ENCODE measurements around the gene SERPINI1. TPM values are rescaled to one million over a fixed set of nuclear protein-coding genes. Genes with fewer than 3 reads are reported as not detected.

SERPINI1 gene
- total and polyA plus RNA-seq, 2 of the 8 experiments (the other 6 are each of a cell fraction or from before 2014, with no cell fraction given) = 5.3 to 9.9 TPM

DNA sequence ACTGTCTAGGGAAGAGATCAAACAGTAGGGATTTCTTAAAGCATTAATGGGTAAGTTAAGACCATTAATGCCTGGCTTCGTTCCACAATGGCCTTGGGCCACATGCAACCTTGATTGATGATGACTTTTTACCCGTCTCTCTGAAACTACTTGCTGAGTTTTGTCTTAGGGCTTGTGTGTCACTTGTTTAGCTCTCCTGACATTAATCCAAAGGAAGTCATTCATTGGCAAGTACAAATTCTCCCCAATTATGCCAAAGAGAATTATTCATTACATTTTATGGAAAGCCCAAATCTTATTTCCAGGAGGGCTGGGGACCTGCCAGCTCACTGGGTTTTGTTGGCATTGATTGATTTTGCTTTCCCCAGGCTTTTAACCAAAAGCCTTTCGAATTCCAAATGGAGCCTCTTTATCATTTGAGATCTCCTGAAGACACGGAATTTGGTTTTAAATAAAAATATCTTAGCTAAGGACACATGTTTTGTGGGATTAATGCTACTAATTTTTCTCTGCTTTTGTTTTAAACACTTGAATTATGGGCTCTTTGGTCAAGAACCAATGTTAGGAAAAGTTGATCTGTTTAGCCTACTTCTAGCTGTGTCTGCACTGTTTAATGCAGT, 40.7 kb downstream of the SERPINI1 start:
- Histone ChIP-seq H3K27me3 (replicated peaks in 1 of 4; ENCODE audit: control insufficient read depth in 3 of 4, extremely low read depth in 1 of 4, insufficient read depth in 3 of 4, low read length in 3 of 4) (no peaks in the 10 kb centered on the region), H3K14ac (ENCODE audit: insufficient read length) (no peak overlapping the region), H4K5ac (ENCODE audit: insufficient read length, low read depth, low read length) (no peak overlapping the region), H2BK120ac (replicated peaks; ENCODE audit: low read depth, low read length) (no peak overlapping the region), H3K27ac (ENCODE audit: low read depth, low read length) (no peak overlapping the region), H3K4ac (replicated peaks; ENCODE audit: insufficient read length, low read depth, low read length) (no peak overlapping the region), H3K9me3 (ENCODE audit: insufficient read depth in 2 of 2, low read depth in 1 of 2, low read length in 1 of 2) (no peaks in the 10 kb centered on the region; a peak in 1 of 4 replicates), H2AFZ (ENCODE audit: low read length) (no peak overlapping the region), H3K4me1 (replicated peaks in 1 of 4; ENCODE audit: control insufficient read depth in 3 of 4, insufficient read depth in 4 of 4, low read length in 3 of 4) (peaks cover 0 to 7% (median 0%) of the 10 kb centered on the region in 4 experiments; a peak in 2 of 7 replicates), H4K20me1 (replicated peaks in 1 of 2; ENCODE audit: control insufficient read depth in 1 of 2, insufficient read depth in 2 of 2, low read length in 2 of 2) (no peaks in the 10 kb centered on the region), H3K4me2 (ENCODE audit: insufficient read depth in 1 of 2, low read depth in 2 of 2, low read length in 2 of 2) (no peak overlapping the region), H2BK20ac (ENCODE audit: low read length) (no peak overlapping the region), H2BK15ac (ENCODE audit: low read length) (no peak overlapping the region), H3K9ac (replicated peaks in 1 of 4; ENCODE audit: extremely low read depth in 1 of 4, low read depth in 3 of 4, low read length in 3 of 4) (no peak overlapping the region), H3K36me3 (ENCODE audit: control insufficient read depth in 2 of 4, insufficient read depth in 4 of 4, low read length in 3 of 4) (no peaks in the 10 kb centered on the region), H2AK5ac (ENCODE audit: low read depth, low read length) (no peak overlapping the region), H3K79me2 (ENCODE audit: control insufficient read depth in 1 of 2, insufficient read depth in 2 of 2, low read length in 2 of 2) (no peaks in the 10 kb centered on the region), H3K79me1 (ENCODE audit: low read depth, low read length) (no peaks in the 10 kb centered on the region), H2BK12ac (ENCODE audit: low read depth, low read length) (no peak overlapping the region), H2BK5ac (ENCODE audit: low read depth, low read length) (no peak overlapping the region), H3K4me3 (ENCODE audit: extremely low read depth in 1 of 4, insufficient read depth in 2 of 4, low read depth in 3 of 4, low read length in 4 of 4) (no peak overlapping the region), H4K91ac (replicated peaks; ENCODE audit: insufficient read length, low read length) (no peak overlapping the region), H4K8ac (ENCODE audit: extremely low read depth, insufficient read depth, low read length) (no peak overlapping the region), H3K18ac (ENCODE audit: extremely low read depth, low read length) (no peak overlapping the region), H3K23me2 (ENCODE audit: low read depth, low read length) (no peaks in the 10 kb centered on the region), H3K56ac (replicated peaks; ENCODE audit: insufficient read length, low read depth, low read length) (no peak overlapping the region), H3K23ac (ENCODE audit: insufficient read length) (no peak overlapping the region)
- no peak for DNase-seq (ENCODE audit: low read depth in 1 of 2, low spot score in 2 of 2)
- TF ChIP-seq KDM4A (IDR thresholded peaks at IDR 0.05; ENCODE audit: low read depth, low read length, severe bottlenecking) (no peak), FOSL1 (IDR thresholded peaks at IDR 0.05; ENCODE audit: insufficient read depth, low read depth, low read length) (no peak), HDAC2 (IDR thresholded peaks at IDR 0.05; ENCODE audit: borderline replicate concordance in 1 of 2, low read depth in 2 of 2, low read length in 2 of 2) (no peak), SP2 (IDR thresholded peaks at IDR 0.05; ENCODE audit: low read length) (no peak), TEAD4 (IDR thresholded peaks at IDR 0.05; ENCODE audit: low read depth, low read length) (no peak), POLR2AphosphoS5 (IDR thresholded peaks at IDR 0.05; ENCODE audit: low read depth, low read length) (no peak), YY1 (IDR thresholded peaks at IDR 0.05; ENCODE audit: low read depth, low read length) (no peak), SUZ12 (IDR thresholded peaks at IDR 0.05; ENCODE audit: low read length) (no peak), RBBP5 (IDR thresholded peaks at IDR 0.05; ENCODE audit: borderline replicate concordance, low read depth, low read length) (no peak), TCF12 (IDR thresholded peaks at IDR 0.05; ENCODE audit: low read depth, low read length) (no peak), SRF (IDR thresholded peaks at IDR 0.05; ENCODE audit: low read depth, low read length) (no peak), CEBPB (IDR thresholded peaks at IDR 0.05; ENCODE audit: low read depth, low read length) (no peak)
- TF ChIP-seq, protein P1, sequence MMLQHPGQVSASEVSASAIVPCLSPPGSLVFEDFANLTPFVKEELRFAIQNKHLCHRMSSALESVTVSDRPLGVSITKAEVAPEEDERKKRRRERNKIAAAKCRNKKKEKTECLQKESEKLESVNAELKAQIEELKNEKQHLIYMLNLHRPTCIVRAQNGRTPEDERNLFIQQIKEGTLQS (IDR thresholded peaks at IDR 0.05; ENCODE audit: insufficient read depth, low read depth, low read length) = no peak
- no peak for FAIRE-seq
- POLR2A ChIA-PET (ENCODE audit: partially characterized antibody) = no interaction called here
- WGBS, 2 experiments (ENCODE audit: extremely low coverage in 1 of 2, insufficient coverage in 1 of 2, insufficient read length in 1 of 2, insufficient replicate concordance in 2 of 2, low coverage in 1 of 2, low lambda C conversion rate in 2 of 2, missing lambda C conversion rate in 1 of 2) = 81% methylated on average over 4 of the region's 4 CpGs; no CpG with 5 or more reads in 1 of the 2 experiments
- CTCF ChIA-PET (ENCODE audit: partially characterized antibody) = interaction anchor here (1.0 kb wide), 1 partner anchor 29 kb away, joined by 3 read pairs; no protein-coding TSS in a partner anchor

Data from H1 (cell line).